Measurements from ENCODE around the gene NFAM1.

NFAM1 gene

DNA sequence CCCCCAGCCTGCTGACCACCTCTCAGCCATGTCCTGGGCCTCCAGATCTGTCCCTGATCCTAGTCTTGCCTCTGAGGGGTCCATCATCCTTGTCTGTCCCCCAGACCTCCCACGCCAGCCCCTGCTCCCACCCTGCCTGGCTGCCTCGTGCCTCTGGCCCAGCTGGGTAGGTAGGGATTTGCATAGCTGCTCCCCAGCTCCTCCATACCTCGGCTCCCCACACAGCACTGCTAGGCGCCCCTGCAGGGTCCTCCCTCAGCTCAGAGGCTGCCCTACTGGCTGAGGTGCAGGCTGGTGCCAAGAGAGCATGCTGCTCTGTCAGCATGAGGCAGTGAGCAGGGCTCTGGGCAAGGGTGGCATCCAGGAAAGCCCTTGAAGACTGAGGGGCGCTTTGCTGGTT lies 47.7 kb downstream of the NFAM1 start:
- no peak for DNase-seq (ENCODE audit: low read depth in 1 of 2, low spot score in 1 of 2)

DNA sequence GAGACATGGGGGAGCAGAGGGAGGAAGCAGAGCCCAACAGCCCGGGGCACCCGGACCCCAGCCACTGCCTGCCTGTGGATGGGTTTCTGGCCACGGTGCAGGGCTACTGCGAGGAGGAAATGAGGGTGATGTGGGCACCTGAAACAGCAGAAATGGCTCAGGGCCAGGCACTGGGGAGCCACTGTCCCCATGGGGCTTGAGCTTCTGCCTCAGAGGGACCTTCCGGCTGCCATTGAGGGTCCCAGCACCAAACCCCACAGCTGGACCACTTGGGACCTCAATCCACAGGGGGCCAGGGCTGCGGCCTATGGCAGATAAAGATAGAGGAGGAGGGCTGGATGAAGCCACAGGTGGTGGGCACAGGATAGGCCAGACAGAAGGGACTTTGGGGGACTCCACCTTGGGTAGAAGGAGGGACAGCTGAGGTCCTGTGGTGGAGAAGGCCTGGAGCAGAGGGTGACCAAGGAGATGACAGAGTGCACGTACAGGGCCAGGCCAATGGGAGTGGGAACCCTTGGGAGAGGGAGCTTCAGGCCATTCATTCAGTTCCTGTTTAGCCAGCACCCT lies 48.3 kb downstream of the NFAM1 start:
- no peak for DNase-seq (ENCODE audit: low read depth in 1 of 2, low spot score in 1 of 2)

GRCh38 chr22:42383287-42383686 lies 48.9 kb downstream of the NFAM1 start:
- no peak for DNase-seq (ENCODE audit: low read depth in 1 of 2, low spot score in 1 of 2)

DNA sequence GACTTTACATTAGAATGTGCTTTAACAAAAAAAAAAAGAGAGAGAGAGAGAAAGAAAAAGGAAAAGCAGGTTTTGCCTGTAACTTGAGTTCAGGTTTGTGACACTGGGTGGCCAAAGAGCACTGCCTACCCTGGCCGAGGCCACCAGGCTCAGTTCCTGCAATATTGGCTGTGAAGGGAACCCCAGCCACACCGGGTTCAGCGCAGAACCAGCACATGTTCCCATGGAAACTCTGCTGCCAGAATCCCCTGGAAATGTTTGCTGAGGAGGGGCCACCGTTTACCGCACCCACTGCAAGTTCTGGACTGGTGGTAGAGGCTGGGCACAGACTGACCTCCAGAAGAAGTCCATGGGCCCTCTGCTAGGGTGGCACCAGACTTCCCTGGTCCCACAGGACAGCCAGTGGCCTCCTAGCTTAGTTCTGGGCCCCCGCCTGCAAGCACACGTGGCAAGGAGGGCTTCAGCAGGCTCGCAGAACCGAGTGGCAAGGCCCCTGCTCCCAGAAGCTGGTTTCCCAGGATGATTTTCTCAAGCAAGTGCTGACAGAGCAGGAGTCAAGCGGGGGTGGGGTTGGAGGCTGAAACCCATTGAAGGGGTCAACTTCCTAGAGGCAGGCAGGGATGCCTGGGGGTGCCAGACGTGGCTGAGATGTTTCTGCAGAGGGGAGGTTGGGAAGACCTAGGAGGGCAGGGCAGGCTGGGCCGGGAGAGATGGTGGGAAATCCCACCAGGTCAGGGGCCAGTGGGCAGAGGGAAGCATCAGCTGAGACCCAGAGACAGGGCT lies 51.2 kb downstream of the NFAM1 start:
- no peak for DNase-seq (ENCODE audit: low read depth in 1 of 2, low spot score in 1 of 2)

- no peak for DNase-seq (ENCODE audit: low read depth in 1 of 2, low spot score in 1 of 2)
Observed at GRCh38 chr22:42379966-42380537, 52.2 kb downstream of the NFAM1 start.

GRCh38 chr22:42376711-42377554 lies 55.3 kb downstream of the NFAM1 start:
- DNase-seq (ENCODE audit: low read depth in 1 of 2, low spot score in 1 of 2), result no peak

DNA sequence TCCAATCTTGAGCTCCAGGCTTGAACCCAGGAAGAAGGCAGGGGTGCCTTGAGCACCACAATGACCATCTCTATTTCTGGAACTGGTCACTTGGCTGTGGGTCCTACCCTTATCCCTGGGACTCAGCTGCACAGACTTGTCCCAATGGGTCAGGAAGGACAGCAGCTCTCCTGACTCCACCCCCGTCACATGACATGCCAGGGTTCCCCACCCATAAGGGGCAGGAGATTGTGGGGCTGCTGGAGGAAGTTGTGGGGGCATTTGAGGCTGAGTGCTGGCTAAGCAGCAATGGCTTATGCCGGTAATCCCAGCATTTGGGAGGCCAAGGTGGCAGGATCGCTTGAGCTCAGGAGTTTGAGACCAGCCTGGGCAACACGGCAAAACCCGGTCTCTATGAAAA lies 56.2 kb downstream of the NFAM1 start:
- DNase-seq (ENCODE audit: low read depth in 1 of 2, low spot score in 1 of 2), result no peak

DNA sequence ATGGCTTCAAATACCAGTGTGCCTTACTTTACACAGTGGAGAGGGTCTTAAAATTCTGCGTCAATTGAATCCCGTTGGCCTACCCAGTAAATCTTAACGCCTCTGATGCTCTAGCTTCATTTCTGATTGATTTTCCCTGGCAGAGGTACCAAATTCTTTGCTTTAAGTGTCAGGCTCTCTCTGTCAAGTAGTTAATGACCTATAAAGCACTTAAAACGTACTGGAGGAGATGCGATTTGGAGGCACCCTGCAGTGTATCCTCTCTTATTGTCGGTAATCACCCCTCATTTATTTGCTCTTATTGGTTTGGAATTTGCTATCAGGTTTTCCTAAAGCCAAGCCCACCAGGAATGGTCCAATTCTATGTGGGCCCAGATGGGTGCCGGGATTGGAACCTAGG lies 59.2 kb downstream of the NFAM1 start:
- no peak for DNase-seq (ENCODE audit: low read depth in 1 of 2, low spot score in 1 of 2)

DNA sequence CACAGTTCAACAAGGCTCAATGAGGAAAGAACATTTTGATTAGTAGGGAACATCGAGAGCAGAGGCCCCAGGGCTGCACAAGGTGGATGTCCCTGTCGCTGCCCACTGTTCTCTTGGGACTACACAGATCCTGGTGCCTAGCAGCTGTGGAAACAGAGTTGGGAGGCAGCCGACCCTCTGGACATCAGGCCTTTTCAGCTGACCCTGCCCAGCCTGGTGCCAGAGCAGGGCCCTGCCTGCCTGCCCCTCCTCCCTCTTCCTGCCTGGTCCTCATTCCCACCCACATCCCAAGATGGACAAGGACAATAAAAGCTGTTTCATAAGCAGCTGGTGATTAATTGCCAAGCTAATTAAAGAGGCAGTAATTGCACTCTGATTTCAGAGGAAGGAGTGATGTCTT lies 60.7 kb downstream of the NFAM1 start:
- no peak for DNase-seq (ENCODE audit: low read depth in 1 of 2, low spot score in 1 of 2)

DNA sequence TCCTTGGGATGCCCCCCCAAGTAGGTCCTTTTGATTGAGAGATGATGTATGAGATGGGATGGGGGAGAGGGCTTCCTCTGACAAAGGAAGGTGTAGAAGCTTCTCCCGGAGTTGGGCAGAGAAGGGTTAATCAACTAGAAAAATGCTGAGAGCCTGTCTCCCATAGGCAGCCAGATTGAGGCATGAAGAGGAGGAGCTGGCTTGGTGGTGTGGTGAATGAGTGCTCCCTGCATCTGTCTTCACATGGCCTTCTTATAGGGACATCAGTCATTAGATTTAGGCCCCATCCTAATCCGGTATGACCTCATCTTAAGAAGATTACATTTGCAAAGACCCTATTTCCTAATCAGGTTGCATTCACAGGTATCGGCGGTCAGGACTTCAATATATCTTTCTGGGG lies 61.1 kb downstream of the NFAM1 start:
- DNase-seq (ENCODE audit: low read depth in 1 of 2, low spot score in 1 of 2), result no peak

DNA sequence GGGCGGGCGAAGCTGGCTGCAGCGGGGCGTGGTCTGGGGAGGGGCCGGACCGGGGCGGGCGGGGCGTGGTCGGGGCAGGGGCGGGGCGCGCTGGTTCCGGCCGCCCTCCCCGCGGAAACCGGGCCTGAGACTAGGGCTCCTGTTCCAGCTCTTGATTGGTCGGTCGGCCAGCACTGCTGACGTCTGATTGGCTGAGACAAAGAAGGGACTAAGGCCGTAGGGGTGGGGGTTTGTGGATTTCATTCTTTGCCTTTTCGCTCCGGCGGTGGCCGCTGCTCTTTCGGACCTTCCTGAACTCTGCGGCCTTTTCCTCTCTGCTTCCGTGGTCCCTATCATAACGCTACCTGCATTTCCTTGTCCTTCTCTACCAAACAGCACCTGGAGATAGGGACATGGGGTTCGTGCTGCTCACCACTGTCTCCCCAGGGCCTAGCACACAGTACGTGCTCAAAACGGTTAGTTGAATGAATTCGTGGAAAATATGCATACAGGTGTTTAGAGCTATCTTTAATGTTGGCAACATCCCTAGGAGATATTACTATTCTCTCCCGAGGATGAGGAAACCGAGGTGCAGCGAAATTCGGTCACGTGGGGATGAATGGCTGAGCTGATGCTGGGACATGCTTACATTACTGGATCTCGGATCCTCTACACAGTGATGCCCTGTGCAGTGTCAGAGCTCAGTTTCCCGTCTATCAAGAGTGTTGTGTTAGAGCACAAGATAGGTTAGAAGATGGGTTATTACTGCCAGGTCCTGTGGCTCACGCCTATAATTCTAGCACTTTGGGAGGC lies 62.8 kb downstream of the NFAM1 start:
- peak; percentile 66 to 72 for DNase-seq (ENCODE audit: low read depth in 1 of 2, low spot score in 1 of 2)

DNA sequence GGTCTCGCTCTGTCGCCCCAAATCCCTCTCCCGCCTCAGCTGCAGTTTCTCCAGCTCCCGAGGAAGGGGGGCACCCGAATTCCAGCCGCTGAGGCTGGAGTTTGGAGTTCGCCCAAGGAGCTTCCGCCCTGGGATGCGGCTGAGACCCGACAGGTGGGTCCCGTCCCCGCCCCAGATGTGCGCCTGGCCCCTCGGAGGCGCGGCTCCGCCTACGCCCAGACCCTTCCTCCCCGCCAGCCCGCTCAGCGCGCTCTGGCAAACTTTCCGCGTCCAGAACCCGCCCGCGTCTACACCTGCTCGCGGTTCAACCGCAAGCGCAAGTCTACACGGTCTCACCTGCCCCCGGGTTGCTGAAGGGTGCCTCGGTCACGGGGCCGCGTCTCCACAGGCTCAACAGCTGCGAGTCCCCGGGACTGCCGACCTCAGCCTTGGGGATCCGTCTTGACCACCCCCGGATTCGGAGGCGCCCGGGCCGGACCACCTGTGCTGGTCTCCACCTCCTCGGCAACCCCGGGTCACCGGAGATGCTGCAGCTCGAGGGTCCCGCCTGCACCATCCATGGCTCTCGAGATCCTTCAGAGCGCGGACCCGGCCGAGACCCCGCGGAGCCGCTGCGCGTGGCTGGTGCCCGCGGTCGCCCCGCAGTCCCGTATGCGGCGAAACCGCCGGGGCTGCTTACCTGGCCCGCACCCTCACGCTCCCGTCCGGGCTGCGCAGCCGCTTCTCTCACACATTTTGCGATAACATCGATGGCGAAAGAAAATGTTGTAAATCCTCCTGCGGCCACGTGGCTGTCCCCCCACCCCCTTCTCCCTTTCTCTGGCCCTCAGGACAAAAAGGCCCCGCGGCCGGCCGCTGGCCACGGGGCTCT lies 63.6 kb downstream of the NFAM1 start:
- DNase-seq (ENCODE audit: low read depth in 1 of 2, low spot score in 1 of 2), result no peak

- DNase-seq (ENCODE audit: low read depth in 1 of 2, low spot score in 1 of 2), result no peak
Observed at GRCh38 chr22:42367980-42368378, 64.2 kb downstream of the NFAM1 start.

DNA sequence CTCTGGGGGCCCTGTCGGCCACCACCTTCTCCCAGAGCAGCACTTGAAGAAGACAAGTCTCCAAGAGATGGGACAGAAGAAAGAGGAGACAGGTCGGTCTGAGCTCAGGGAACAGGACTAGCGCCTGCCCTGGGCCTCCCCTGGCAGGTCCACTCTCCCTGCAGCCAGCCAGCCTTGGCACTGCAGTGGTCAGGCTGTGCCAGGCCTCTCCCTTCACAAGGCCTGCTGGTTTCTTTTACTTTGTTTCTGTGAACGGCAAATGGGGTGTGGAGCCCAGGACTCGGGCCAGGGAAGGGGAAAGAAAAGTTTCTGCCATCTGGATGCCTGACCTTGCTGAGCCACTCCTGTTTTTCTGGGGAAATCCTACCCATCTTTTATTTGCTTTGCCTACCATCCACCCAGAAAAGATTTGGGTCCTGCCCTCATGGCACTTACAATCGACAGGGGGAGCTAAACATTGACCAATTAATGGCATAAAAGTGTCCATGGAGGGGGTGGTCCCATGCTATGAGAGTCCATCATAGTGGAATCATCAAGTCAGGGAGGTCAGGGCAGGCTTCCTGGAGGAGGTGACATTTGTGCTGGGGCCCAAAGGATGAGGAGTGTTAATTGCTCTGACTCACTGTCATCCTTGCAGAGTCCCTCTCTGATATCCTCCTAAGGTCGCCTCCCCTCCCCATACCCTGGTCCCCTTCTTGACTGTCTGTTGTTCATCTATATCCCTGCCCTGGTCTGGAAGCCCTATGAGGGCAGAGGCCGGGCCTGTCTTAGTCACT lies 65.2 kb downstream of the NFAM1 start:
- DNase-seq (ENCODE audit: low read depth in 1 of 2, low spot score in 1 of 2), result no peak

DNA sequence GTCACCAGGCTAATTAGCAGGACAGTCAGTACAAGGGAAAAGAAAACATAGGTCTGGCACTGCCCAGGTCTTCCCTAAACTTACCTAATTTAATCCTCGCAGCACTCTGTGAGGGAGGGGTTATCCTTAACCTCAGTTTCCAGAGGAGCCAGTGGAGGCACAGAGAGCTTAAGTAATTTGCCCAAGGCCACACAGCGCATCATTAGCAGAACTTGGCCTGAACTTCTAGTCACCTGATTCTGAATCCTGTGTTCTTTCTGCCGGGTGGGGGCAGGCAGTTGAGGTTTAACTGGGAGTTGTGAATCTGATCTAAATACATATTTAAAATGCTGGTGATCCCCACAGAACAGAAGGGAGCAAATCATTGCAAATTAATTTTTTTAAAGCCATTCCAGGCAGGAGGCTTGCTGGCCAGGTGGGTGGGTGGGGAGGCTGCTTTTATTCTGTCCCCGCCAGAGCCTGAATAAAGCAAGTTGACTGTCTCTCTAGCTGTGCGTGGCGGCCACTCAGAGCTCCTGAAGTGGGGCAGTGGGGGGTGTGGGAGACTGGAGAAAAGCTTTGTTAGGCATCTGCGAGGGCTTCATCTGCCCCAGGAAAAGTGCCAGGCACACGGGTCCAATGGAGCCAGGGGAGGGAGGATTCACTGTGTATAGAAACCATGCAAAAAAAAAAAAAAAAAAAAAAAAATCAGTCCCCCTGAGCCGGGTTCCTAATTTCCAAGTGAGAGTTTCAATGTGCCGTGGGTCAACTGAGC lies 66.1 kb downstream of the NFAM1 start:
- no peak for DNase-seq (ENCODE audit: low read depth in 1 of 2, low spot score in 1 of 2)

DNA sequence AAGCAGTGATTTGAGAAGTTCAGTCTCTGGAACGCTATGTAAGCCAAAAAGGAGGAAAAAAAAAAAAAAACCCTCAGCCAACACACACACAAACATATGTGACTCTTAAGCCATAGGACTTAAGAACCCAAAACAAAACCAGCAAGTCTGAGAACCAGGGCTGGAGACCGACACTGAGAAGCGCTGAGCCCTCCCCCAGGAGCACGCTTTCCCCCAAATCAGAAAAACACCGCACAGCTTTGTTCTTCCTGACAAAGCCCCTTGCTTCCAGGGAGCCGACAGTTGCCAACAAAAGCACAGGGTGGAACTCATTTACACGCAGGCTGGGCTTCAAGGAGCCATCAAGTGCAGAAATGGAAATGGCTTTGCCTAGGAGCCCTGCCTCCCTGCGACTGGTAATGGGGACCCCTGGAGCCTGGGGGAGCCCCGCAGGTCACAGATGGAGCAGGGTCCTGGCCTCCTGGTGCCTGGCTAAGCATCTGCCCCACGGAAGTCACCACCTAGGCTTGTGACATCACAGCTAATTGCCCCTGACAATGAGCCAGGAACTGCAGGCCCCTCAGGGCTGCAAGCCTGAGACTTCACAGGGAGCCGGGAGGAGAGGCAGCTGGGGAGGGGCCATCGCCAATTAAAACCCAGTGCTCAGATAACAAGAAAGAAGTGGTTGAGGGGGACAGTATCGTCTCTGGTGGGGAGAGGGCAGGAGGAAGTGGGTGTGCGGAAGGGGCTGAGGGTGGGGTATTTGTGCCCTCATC lies 66.9 kb downstream of the NFAM1 start:
- DNase-seq (ENCODE audit: low read depth in 1 of 2, low spot score in 1 of 2), result no peak

GRCh38 chr22:42364604-42365110 lies 67.5 kb downstream of the NFAM1 start:
- DNase-seq (ENCODE audit: low read depth in 1 of 2, low spot score in 1 of 2), result no peak

GRCh38 chr22:42363892-42364291 lies 68.3 kb downstream of the NFAM1 start:
- no peak for DNase-seq (ENCODE audit: low read depth in 1 of 2, low spot score in 1 of 2)
